ENCODE data around the gene ASIC1.
A peak's percentile ranks its signal among the peaks of the same experiment; 100 is the strongest.

ASIC1 gene

GRCh38 chr12:50110127-50110761 is 52.8 kb downstream of the ASIC1 start:
- DNase-seq: no peak

GRCh38 chr12:50110762-50111351 is 53.5 kb downstream of the ASIC1 start:
- DNase-seq: peak in 1 of 2 donors; percentile 23

- DNase-seq: no peak
Measured at GRCh38 chr12:50111395-50111692, 53.9 kb downstream of the ASIC1 start.

GRCh38 chr12:50111693-50112455 is 54.5 kb downstream of the ASIC1 start, which contains the start of gene COX14:
COX14 (plus strand) TSS chr12:50112236; CDS start chr12:50120044, 7,808 bp downstream.
- DNase-seq: peak; percentile 99

GRCh38 chr12:50112456-50113218 is 55.2 kb downstream of the ASIC1 start:
- DNase-seq: no peak

GRCh38 chr12:50117057-50117622 is 59.7 kb downstream of the ASIC1 start:
- DNase-seq: no peak

GRCh38 chr12:50119387-50119786 is 62.0 kb downstream of the ASIC1 start:
- no peak for DNase-seq

- DNase-seq: no peak
Measured at GRCh38 chr12:50120521-50120920, 63.1 kb downstream of the ASIC1 start.

- DNase-seq: no peak
Measured at GRCh38 chr12:50120953-50121352, 63.6 kb downstream of the ASIC1 start.

GRCh38 chr12:50121641-50122040 is 64.2 kb downstream of the ASIC1 start:
- no peak for DNase-seq

- no peak for DNase-seq
Measured at GRCh38 chr12:50123203-50123602, 65.8 kb downstream of the ASIC1 start.

- no peak for DNase-seq
Measured at GRCh38 chr12:50127546-50127945, 70.2 kb downstream of the ASIC1 start.

- no peak for DNase-seq
Measured at GRCh38 chr12:50129290-50129689, 71.9 kb downstream of the ASIC1 start.

- DNase-seq: no peak
Measured at GRCh38 chr12:50132505-50133135, 75.2 kb downstream of the ASIC1 start.

Measured in stimulated activated CD4-positive, alpha-beta T cell treated with anti-CD3 and anti-CD28 coated beads, Interleukin-2, amount 100 ng/mL, for 24 hours (primary cell).